ENCODE data around the gene TARDBP.

TARDBP gene

DNA sequence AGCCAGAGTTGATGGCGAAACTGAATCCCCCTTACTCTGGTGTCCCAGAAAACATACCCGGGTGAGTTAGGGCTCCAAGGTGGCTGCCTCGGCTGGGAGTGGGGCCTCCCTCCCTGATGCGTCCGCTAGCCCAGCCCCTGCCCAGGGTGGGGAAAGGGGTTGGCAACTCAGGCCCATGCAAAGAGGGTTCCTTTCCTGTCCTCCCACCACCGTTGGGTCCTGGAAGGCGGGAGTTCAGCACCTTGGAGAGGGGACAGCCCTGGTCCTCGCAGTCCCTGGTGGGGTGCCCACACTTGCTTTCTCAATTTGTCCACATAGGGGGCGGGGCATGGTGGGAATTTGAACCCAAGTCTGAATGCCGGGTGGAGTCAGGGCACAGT lies 41.3 kb downstream of the TARDBP start:
- TF ChIP-seq, protein P1, sequence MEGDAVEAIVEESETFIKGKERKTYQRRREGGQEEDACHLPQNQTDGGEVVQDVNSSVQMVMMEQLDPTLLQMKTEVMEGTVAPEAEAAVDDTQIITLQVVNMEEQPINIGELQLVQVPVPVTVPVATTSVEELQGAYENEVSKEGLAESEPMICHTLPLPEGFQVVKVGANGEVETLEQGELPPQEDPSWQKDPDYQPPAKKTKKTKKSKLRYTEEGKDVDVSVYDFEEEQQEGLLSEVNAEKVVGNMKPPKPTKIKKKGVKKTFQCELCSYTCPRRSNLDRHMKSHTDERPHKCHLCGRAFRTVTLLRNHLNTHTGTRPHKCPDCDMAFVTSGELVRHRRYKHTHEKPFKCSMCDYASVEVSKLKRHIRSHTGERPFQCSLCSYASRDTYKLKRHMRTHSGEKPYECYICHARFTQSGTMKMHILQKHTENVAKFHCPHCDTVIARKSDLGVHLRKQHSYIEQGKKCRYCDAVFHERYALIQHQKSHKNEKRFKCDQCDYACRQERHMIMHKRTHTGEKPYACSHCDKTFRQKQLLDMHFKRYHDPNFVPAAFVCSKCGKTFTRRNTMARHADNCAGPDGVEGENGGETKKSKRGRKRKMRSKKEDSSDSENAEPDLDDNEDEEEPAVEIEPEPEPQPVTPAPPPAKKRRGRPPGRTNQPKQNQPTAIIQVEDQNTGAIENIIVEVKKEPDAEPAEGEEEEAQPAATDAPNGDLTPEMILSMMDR (IDR thresholded peaks at IDR 0.05; ENCODE audit: extremely low read depth, insufficient read depth, missing control alignments): no peak
- in situ Hi-C loops (cut with MboI; ENCODE audit: low pct_unique_long_range_greater_than_20kb, low sequenced_read_pairs, unreplicated experiment): no loop called here

DNA sequence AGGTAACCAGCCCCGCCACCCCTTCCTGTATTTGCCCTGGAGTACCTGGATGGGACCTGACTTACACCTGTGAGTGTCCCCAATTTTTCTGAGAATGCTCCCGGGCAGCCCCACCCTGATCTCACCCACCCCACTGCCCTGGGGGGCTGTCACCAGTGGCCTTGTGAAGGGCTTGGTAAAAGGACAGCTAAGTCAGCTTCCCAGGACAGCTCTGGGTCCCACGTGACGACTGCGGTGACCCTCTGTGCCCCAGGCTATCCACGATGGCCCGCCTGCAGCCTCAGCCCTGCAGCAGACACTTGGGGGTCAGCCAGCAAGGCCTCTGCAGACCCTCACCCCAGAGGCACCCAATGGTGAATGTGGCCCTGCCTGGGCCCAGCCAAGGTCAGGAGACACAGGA lies 41.7 kb downstream of the TARDBP start:
- in situ Hi-C loops (cut with MboI; ENCODE audit: low pct_unique_long_range_greater_than_20kb, low sequenced_read_pairs, unreplicated experiment): no loop called here
- TF ChIP-seq, protein P1 (IDR thresholded peaks at IDR 0.05; ENCODE audit: extremely low read depth, insufficient read depth, missing control alignments): no peak
- no peak for DNase-seq (ENCODE audit: low spot score)

More for the DNA sequence above, 41.3 kb downstream of the TARDBP start:
- DNase-seq (ENCODE audit: low spot score): no peak

DNA sequence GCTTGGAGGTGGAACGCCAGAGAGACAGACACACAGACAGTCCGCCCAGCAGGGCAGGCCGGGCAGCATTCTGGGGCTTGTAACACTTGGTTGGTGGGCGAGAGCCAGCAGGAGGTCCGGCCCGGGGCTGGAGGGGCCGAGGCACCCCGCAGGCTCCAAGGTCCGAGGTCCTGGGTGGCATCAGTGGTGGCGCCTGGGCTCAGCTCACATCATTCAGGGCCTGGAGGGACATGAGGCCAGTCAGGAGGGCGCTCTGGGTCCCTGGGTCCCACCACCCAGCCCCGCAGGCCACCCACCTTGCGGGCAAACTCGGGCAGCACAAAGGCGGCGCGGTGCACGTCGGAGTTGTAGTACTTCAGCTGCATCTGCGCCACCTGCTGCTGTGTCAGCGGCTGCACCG lies 42.2 kb downstream of the TARDBP start:
- DNase-seq (ENCODE audit: low spot score): no peak
- in situ Hi-C loops (cut with MboI; ENCODE audit: low pct_unique_long_range_greater_than_20kb, low sequenced_read_pairs, unreplicated experiment): no loop called here
- TF ChIP-seq, protein P1 (IDR thresholded peaks at IDR 0.05; ENCODE audit: extremely low read depth, insufficient read depth, missing control alignments): no peak

DNA sequence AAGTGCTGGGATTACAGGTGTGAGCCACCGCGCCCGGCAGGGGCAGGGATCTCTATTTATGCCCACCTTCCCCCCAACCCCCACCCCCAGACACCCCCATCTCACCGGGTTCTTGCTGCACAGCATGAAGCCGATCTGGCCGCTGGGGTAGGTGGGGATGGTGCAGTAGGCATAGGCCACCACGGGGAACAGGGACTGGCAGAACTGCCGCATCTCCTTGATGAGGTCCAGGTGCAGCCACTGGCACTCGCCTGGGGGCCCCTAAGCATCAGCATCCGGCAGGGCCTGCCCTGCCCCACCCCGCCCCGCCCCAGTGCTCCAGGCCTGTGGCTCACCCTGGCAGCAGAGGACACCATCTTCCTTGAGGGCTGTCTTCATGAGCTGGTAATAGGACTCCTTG lies 43.2 kb downstream of the TARDBP start:
- in situ Hi-C loops (cut with MboI; ENCODE audit: low pct_unique_long_range_greater_than_20kb, low sequenced_read_pairs, unreplicated experiment): no loop called here
- DNase-seq (ENCODE audit: low spot score): no peak
- TF ChIP-seq, protein P1 (IDR thresholded peaks at IDR 0.05; ENCODE audit: extremely low read depth, insufficient read depth, missing control alignments): no peak

DNA sequence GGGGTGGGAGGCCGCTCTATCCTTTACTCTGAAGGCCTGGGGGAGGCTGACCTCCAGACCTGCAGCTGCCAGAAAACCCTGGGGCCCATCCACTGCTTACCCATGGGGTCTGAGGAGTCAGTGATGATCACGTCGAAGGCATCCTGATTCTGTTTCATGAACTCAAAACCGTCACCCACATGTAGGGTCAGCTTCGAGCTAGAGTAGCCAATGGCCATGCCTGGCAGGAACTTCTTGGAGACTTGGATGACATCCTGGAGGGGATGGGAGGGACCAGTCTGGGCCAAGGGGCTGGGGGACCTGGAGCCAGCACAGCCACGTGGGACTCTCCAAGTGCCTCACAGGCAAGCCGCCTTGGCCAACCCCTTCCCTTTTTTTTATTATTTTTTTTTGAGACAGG lies 44.0 kb downstream of the TARDBP start:
- no peak for DNase-seq (ENCODE audit: low spot score)
- TF ChIP-seq, protein P1 (IDR thresholded peaks at IDR 0.05; ENCODE audit: extremely low read depth, insufficient read depth, missing control alignments): no peak
- in situ Hi-C loops (cut with MboI; ENCODE audit: low pct_unique_long_range_greater_than_20kb, low sequenced_read_pairs, unreplicated experiment): no loop called here

DNA sequence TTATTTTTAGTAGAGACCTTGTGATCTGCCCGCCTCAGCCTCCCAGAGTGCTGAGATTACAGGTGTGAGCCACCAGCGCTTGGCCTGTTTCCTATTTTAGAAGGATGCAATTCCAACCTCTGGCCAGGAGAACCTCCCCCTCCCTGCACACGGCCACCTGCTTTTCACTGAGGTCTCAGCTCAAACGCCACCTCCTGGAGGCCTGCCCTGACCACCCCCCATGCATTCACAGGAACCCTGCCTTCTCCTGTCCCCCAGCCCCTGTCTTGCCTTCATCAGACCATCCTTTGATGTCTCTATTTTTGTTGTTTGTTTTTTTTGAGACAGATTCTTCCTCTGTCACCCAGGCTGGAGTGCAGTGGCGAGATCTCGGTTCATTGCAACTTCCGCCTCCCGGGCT lies 45.0 kb downstream of the TARDBP start:
- TF ChIP-seq, protein P1 (IDR thresholded peaks at IDR 0.05; ENCODE audit: extremely low read depth, insufficient read depth, missing control alignments): no peak
- in situ Hi-C loops (cut with MboI; ENCODE audit: low pct_unique_long_range_greater_than_20kb, low sequenced_read_pairs, unreplicated experiment): no loop called here
- no peak for DNase-seq (ENCODE audit: low spot score)

DNA sequence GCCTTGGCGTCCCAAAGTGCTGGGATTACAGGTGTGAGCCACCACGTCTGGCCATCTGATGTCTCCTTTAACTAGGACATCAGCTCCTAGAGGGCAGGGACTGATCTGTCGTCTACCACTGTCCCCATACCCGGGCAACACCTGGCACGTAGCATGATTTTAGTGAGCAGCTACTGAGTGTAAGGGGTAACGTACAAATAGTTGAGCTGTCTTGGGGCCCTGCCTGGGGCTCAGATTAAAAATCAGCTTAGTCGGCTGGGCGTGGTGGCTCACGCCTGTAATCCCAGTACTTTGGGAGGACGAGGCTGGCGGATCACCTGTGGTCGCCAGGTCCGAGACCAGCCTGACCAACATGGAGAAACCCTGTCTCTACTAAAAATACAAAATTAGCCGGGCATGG lies 45.6 kb downstream of the TARDBP start:
- DNase-seq (ENCODE audit: low spot score): no peak
- in situ Hi-C loops (cut with MboI; ENCODE audit: low pct_unique_long_range_greater_than_20kb, low sequenced_read_pairs, unreplicated experiment): no loop called here
- TF ChIP-seq, protein P1 (IDR thresholded peaks at IDR 0.05; ENCODE audit: extremely low read depth, insufficient read depth, missing control alignments): no peak

Measured in GM13977 (cell line).